H4 (cell line): ENCODE results near the gene RFX8. TPM values are rescaled to one million over a fixed set of nuclear protein-coding genes. Genes with fewer than 3 reads are reported as not detected.
"Not testable (repeated sequence)": the region's sequence is repeated elsewhere in the genome, so short reads cannot be mapped to it uniquely, and the experiment has no call there.

ENCODE experiments used
- DNase-seq: peaks from one replicate; pipeline ENCODE4 v3.0.0-alpha.2; 2015; ENCODE audit warnings: low spot score
- total RNA-seq: library from RNA; depleted of rRNA; stranded (reverse); fragments of >200 nt; shearing (Covaris generic); gene quantifications from 2 replicates; pipeline ENCODE4 v1.2.3, GENCODE V29; 2014

RFX8 gene
- total RNA-seq, 1 experiment from 2014 or later, result not detected

DNA sequence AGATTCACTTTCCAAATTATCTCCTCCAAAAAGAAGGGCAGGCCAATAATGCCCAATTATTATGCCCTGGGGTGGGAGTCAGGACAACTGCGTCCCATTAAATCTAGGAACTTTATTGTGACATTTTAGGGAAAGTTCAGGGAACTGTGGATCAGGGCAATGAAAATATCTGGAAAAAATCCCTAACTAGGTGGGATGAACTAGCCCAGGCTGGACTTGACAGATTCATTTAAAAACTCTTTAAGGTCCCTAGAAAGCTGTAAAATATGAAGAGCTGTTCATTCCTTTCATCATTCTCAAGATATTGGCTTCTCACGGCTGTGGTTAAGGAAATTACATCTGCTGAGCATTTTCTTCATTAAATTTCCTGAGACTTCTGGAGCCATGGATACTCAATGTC lies 95.8 kb downstream of the RFX8 start:
- DNase-seq, result no peak

DNA sequence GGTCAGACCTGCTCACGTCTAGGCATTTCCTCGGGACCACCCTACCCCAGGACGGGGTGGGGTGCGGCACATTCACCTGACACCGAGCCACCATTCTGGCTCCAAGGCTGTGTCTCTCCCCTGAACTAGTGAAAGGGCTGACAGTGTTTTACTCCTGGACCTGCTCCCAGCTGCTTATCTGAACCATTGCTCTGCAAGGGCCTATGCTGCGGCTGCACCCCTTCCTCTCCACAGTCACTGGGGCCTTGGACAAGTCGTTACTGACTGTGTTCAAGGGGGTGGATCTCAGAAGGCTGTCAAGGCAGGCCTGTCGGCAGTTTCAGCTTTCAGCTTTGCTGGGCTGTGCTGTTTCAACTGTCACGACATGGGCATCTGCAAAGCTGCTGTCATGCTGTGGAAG lies 99.3 kb downstream of the RFX8 start:
- no peak for DNase-seq

DNA sequence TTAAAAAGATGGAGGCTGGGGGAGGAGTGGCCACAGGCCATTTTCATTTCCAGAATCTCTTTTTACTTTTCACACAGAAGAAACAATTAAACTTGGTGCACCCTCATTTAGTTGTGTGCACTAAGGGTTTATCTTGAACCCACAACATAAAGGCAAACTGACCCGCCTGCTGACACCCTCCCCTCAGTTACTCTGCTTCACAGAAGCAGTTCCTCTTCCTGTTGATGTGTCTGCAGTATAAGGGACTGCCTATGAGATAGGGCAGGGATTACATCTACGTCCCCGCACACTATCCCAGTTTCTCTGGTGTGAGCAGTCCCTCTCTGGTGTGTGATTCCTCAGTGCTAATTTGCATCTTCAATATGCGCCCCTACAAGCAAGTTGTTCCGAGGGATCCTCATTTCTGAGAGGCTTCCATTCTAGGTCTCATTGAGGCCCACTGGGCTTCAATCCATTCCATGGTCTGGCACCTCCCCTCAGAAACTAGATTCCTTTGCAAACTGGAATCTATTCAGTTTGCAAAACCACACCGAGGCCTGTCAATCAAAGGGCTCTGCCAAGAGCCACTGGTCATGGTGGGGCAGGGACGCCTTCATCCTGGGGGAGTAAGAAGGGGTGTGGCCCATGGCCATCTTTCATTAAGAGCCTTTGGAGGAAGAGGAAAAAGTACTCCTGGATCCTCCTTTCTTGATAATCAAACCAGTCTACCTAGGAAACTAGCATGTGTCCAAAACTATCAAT lies 99.9 kb downstream of the RFX8 start:
- no peak for DNase-seq

DNA sequence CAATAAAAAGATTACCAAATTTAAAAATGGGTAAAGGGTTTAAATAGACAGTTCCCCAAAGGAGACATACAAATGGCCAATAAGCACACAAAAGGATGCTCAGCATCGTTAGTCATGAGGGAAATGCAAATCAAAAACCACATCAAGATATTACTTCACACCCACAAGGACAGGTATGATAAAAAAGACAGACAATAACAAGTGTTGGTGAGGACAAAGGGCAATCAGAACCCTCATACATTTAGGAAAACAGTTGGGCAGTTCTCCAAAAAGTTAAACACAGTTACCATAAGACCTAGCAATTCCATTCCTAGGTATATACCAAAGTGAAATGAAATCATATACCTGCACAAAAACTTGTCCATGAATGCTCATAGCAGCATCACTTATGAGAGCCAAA lies 102.1 kb downstream of the RFX8 start:
- no peak for DNase-seq

DNA sequence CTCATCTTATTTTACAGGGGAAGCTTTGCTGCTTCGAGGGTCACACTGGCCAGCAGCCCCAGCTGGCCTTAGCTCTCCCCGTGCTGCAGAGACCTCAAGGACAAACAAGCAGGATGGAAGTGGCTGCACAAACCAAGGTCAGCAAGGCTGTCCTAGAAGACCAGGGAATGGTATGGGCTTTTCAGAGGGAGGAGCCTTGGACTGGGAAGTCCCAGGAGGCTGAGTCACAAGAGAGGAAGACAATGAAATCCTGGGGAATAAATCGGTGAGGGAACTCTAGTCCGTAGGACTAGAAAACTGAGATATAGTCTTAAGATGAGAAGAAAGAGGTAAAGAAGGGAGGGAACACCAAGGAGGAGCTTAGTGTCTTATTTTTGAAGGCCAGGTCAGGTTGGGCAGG lies 103.3 kb downstream of the RFX8 start:
- no peak for DNase-seq

DNA sequence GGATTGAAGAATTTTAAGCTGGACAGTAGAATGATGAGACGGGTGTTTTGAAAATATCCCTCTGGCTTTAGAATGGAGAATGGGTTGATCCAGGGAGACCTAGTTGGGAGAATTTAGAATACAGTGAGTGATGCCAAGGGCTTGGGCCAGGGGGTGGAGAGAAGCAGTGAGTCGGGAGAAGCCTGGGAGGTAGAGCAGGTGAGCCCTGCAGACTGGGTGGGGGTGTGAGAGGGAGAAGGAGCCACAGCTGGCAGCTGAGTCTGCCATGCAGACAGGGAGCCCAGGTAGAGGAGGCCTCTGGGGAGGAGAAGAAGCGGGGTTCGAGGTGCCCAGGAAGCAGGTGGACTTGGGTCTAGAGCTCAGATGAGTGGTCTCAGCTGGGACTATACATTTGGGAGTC lies 105.8 kb downstream of the RFX8 start:
- DNase-seq, result no peak

DNA sequence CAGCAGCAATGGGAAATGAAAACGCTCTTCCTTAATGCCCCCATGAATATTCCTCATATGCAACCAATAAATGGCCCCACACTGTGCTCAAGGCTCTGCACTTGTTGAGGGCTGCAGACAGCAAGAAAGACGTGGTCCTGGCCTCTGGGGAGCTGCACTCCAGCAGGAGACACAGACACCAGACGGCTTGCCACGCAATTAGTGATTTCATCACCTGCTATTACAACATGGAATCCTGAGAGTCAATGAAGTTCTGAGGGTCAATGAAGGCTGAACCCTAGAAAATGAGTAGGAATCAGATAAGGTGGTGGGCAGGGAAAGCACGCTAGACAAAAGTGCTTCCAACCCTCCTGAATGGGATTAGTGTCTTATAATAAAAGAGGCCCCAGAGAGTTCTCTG lies 106.5 kb downstream of the RFX8 start:
- DNase-seq, result no peak

DNA sequence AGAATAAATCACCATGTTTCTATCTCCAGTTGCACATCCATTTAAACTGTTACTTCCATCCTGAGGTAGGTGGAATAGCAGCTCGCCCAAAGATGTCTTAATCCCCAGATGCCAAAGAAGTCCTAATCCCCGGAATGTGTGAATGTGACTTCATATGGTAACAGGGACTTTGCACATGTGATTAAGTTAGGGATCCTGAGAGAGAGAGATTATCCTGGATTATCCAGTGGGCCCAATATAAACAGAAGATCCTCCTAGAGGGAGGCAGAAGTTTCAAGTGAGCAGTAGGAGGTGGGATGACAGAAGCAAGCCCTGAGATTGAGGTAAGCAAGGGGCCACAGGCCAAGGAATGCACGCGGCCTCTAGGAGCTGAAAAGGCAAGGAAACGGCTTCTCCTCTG lies 107.4 kb downstream of the RFX8 start:
- no peak for DNase-seq

DNA sequence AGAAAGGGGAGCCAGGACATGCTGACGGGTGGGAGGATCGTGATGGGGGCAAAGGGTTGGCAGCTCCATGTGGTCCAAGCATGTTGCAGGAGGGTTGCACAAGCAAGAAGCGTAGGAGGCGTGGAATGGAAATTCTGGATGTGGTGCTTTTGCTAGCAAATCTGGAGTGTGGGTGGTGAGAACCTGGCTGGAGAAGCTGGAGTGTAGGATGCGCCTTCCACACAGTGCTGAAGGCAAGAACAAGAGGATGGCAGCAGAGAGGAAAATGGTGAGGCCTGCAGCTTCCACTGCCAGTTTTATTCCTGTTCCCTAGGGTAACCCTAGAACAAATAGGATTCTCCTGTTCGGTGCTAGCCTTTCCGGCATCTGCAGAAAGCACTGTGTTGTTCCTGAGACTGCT lies 110.0 kb downstream of the RFX8 start:
- no peak for DNase-seq

DNA sequence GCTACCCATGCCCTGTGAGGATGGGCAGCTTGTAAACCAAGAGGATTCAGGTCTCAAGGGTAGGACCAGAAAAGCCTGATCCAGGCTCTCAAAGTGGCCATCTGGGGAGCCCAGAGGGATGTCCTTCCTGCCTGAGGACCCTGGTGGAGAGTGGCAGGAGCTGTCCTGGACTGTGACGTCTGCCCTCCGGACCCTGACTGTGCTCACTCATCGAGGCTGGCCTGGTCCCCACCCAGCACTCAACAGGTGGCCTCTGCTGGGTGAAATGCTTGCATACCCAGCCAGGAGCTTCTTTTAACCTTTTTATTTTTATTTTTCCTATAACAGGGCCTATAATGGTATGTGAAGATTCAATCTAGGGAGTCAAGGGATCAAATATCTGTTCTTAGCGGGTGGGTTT lies 112.1 kb downstream of the RFX8 start:
- DNase-seq, result no peak

DNA sequence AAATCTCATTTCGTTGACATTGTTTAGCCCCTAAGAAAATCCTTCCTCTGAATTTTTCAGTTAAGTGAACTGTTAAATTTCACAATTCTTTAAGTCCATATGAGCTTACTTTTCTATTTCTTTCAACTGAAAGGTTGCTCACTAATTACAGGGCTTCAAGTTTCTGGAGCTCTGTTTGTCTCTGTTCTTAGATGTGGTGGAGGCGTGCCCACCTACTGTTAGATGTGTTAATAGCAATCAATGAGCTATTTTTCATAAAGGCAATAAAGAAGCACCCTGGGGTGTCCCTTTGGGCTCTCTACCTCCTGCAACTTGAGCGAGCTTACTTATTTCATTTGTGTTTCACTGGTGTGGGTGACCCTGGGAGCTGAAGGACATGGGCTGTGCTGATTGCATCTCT lies 112.6 kb downstream of the RFX8 start:
- no peak for DNase-seq

DNA sequence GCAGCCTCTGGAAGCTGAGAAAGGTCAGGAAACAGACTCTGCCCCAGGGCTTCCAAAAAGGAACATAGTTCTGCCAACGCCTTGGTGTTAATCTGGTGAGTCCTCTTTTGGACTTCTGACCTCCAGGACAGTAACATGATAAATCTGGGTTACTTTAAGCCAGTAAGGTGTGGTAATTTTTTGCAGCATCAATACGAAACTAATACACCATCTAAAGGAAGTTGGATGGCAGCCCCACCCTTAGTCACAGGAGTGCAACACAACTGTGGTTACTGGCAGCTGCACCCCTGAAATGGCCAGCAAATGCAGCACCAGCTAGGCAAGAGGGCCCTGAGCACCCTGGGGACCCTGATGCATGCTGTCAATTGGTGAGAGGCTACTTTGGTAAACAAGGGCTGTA lies 113.4 kb downstream of the RFX8 start:
- no peak for DNase-seq

DNA sequence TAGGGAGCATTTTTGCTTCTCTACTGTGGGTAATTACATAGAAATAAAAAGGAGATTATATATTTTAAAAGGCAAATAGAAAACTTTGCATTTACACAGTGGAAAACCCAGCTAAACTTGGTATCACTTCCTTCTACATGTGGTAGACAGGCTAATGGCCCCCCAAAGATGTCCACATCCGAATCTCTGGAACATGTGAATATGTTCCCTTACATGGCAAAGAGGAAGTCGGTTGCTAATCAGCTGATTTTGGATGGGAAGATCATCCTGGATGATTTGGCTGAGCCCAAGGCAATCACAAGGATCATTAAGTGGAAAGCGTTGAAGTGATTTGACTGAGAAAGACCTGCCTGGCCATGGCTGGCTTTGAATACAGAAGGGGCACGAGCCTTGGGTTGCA lies 113.8 kb downstream of the RFX8 start:
- no peak for DNase-seq

DNA sequence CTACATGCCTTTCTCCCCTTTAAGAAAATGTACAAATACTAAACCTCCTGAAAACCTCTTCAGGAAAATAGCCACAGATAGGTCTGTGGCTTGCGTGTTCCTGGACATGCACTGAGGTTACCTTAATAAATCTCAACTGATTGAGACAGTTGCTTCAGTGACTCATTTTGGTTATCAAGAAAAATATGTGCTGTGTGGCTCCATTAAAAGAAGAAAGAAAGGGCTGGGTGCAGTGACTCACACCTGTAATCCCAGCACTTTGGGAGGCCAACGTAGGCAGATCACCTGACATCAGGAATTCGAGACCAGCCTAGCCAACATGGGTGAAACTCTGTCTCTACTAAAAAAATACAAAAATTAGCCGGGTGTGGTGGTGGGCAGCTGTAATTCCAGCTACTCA lies 114.7 kb downstream of the RFX8 start:
- DNase-seq, result no peak

DNA sequence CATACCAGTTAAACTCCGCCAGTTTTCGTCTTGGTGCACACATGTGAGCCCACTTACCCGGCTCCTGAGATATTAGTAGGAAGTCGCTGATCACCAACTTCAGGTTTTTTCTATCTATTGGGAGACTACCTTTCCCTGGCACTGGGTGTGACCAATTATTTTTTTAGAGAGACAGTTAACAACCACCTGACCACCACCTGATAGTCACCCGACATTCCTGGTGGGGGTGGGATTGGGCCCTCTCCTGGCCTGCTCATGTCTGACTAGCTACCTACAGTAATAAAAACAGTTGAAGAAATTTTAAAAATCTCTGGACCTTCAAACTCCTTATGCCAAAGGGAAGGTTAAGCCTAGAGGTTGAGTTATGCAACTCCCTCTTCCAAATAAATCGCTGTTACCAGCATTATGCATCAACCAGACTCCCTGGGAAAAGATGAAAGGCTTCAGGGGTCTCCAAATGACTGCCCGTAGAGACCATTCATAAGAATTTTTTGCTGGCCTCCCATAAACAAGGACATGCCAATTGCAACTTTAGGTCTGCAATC lies 115.4 kb downstream of the RFX8 start:
- DNase-seq, result no peak

DNA sequence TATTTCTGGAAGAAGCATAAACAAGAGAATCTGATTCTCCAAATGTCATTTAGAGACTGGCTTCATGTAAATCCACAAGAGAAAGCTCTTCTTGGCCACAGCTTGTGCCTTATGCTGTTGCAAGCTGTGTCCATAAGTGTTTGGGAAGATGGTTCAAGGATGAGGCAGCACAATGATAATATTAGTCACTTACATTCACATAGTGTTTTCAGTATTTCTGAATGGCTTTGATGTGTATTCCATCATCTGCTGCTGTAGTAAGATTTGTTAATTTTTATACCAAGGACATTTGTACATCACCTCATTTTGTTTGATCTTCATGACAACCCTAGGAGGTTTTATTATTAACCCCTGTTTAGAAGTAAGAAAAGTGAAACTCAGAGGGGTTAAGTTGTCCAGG lies 117.5 kb downstream of the RFX8 start:
- DNase-seq, result no peak

DNA sequence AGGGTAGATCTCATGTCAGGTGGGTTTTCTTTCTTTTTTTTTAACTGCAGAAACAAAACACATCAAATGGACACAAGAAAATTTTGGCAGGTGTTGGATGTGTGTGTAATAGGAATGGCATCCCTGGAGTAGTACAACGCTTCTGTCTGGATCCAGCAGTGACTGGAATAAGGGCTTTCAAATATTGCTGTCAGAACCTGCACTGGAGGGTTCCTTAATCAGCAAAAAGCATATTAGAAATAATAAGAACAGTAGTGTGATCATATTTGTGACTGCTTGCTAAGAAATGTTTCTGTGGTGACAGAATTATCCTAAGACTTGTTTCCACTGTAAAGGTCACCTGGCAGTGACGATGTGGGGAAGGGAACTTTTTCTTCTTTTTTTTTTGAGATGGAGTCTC lies 118.4 kb downstream of the RFX8 start:
- DNase-seq, result no peak

DNA sequence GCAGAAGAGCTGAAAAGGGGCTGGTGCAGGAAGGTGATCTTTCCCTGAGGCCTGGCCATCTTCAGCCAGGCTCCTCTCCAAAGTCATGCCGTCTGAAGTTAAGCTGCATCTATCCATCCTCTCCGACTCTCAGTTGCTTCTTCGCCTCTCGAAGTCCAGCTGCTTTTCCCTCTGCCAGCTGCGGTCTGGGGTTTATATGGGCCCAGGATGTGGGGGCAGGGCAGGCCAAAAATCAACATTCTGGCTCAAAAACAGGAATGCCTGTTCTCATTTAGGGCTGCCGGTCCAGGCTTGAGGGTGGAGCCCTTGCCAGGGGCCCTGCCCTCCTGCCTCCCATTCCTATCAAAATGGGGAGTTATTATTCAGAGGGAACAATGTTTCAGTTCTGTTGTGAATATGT lies 118.9 kb downstream of the RFX8 start:
- no peak for DNase-seq

DNA sequence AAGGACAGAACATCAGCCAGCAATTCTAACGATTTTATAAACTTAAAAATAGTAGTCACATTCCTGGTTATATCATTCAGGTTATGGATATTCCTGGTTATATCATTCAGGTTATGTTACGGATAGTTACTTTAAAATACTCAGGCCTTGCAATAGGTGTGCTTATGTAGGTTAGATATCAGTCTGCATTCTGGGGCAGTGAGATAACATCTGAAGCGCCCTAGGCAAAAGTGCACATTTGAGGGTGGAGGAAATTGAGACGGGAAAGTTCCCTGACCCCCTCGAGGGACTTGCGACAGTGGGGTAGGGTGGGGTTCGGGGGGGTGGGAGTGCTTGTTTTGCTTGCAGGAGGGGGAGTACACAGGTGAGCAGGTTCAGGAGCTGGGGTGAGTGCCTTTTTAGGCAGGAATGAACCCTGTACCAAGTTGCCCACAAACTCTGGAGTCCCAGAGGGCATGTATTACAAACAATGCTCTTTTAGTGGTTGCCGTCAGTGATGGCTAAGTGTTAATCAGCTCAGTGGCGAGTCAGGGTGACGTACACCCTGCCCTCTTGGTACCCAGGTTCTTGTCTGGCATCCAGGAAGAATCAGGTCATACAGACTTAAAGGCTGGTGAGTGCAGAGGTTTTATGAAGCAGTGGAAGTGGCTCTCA lies 119.4 kb downstream of the RFX8 start:
- DNase-seq, result no peak

DNA sequence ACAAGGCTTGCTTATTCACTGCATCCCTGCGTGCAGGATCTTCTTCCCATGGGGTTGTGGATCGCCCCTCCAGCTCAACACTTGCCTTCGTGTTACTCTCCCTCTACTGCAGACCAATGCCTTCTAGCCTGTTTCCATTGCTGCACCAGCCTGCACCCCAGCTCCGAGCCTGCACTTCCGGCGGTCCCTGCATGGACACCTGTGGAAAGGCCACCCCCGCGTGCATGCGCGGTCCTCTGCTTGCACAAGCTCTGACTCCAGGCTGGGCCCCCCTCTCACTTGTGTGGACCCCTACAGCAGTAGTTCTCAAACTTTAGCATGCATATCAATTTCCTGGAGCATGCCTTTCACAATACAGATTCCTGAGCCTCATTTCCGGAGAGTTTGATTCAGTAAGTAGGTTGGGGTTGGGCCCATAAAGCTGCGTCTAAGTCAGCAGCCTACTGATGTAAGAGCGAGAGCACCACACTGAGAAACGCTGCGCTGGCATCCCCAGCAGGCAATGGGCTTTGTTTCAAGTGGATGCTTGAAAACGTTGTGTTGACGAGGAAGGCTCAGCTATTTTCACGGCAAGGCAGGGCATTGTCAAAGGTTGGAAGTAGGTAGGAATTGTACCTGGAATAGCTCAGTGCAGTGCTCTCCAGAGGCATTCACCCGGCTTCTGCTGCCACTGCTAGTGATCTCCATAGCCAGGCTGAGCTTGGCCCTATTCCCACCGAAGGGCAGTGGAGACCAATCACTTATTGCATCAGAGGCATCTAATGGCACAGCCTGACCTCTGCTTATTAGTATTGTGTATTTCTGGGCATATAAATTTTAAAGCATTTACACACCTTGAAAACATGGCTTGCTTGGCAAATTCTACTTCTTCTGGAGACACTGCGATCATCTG lies 120.2 kb downstream of the RFX8 start:
- no peak for DNase-seq

DNA sequence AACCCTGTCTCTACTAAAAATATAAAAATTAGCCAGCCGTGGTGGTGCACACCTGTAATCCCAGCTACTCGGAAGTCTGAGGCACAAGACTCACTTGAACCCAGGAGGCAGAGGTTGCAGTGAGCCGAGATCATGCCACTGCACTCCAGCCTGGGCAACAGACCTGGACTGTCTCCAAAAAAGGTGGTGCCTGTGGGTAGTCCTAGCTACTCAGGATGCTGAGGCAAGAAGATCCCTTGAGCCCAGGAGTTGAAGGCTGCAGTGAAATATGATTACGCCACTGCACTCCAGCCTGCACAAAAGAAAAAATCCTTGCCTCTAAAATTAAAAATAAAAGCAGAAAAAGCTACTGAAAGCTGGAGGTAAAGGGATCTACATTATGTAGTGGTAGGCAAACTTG lies 122.3 kb downstream of the RFX8 start:
- DNase-seq, result not testable (repeated sequence)

DNA sequence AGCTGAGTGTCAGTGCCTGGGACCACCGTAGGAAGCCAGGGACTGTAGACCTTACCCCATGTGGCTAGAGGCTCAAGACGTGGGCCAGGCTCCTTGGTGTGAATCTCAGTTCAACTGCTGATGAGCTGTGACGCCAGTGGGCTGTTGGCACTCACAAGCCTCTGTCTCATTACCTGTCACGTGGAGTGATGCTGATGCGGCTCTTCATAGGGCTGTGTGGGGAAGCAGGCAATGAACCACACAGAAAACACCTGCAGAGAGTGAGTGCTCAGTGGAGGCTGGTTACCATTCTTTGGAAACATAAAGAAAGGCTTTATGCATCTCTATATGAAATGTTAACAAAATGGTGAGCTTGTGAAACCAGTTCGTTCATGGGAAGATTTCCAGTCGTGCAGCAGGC lies 123.7 kb downstream of the RFX8 start:
- DNase-seq, result no peak
